GM19372 (cell line): ENCODE measurements around the gene LRRFIP2.
"Not testable (repeated sequence)": the region's sequence is repeated elsewhere in the genome, so short reads cannot be mapped to it uniquely, and the experiment has no call there.

Experiments used
- ATAC-seq: cut with Tn5 transposase; IDR thresholded peaks from one replicate; pipeline ENCODE4 v1.9.1; 2021; ENCODE audit warnings: mild to moderate bottlenecking, low read depth, moderate library complexity; ENCODE audit not compliant: unreplicated experiment

LRRFIP2 gene

GRCh38 chr3:37082317-37082716, 92.1 kb downstream of the LRRFIP2 start:
- ATAC-seq = no peak

DNA sequence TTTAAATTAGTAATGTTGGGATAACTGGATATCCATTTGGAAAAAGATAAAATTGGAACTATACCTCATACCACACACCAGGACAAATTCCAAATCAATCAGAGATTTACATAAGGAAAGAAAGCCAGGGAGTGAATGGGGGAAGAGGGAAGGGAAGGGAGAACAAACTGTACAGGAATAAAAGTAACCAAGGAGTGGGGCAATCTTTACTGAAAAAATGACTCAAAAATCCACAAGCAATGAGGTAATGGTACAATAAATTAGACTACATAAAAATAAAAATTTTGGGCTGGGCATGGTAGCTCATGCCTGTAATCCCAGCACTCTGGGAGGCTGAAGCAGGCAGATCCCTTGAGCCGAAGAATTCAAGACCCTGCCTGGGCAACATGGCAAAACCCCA, 98.4 kb downstream of the LRRFIP2 start:
- ATAC-seq = no peak

DNA sequence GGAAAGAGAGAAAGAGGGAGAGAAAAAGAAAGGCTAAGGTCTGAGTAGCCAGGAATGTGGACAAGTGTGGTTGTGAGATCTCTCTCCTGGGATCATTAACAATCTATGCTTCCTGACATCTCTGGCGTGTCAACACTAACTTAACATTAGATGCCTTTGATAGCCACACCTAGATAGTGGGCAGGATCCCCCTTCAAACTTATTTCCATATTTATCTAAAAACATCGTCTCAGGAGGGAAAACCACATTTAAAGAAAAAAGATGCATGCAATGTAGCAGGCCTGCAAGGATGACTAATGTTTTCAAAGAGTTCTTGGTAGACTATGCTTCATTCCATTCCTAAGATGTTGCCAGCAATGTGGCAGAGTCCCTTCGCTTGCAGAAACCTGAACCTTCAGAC, 100.2 kb downstream of the LRRFIP2 start:
- no peak for ATAC-seq

- no peak for ATAC-seq
Observed at GRCh38 chr3:37072892-37073291, 101.5 kb downstream of the LRRFIP2 start.

GRCh38 chr3:37071921-37072320, 102.5 kb downstream of the LRRFIP2 start:
- ATAC-seq = no peak

- no peak for ATAC-seq
Observed at GRCh38 chr3:37068031-37068430, 106.4 kb downstream of the LRRFIP2 start.

- no peak for ATAC-seq
Observed at GRCh38 chr3:37067577-37067976, 106.8 kb downstream of the LRRFIP2 start.

- ATAC-seq = no peak
Observed at GRCh38 chr3:37064747-37065146, 109.6 kb downstream of the LRRFIP2 start.

- ATAC-seq = no peak
Observed at GRCh38 chr3:37058117-37058516, 116.3 kb downstream of the LRRFIP2 start.

- ATAC-seq = no peak
Observed at GRCh38 chr3:37056826-37057225, 117.6 kb downstream of the LRRFIP2 start.

- ATAC-seq = not testable (repeated sequence)
Observed at GRCh38 chr3:37055077-37055476, 119.3 kb downstream of the LRRFIP2 start.

- ATAC-seq = peak; percentile 68
Observed at GRCh38 chr3:37054370-37054769, 120.0 kb downstream of the LRRFIP2 start.

GRCh38 chr3:37053753-37054152, 120.6 kb downstream of the LRRFIP2 start:
- no peak for ATAC-seq

- ATAC-seq = no peak
Observed at GRCh38 chr3:37053337-37053736, 121.0 kb downstream of the LRRFIP2 start.

DNA sequence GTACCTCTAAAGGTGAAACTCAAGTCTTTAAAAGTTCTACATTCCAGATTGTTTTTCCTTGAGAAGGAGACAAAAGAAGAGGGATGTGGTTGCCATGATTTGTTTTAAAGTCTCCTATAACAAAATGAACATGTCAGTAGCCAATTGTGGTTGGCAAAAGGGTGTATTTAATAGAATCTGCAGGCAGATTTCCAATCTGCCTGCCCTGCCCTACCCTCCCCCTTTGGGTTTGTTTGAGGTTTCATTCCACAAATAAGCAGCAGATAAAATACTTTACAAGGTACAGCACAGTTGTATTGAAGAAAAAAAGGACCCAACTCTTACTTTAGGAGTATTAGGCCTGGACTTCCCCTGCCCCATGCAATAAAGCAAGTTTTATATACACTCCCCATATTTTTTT, 121.5 kb downstream of the LRRFIP2 start:
- no peak for ATAC-seq

GRCh38 chr3:37050282-37050681, 124.1 kb downstream of the LRRFIP2 start:
- ATAC-seq = no peak

DNA sequence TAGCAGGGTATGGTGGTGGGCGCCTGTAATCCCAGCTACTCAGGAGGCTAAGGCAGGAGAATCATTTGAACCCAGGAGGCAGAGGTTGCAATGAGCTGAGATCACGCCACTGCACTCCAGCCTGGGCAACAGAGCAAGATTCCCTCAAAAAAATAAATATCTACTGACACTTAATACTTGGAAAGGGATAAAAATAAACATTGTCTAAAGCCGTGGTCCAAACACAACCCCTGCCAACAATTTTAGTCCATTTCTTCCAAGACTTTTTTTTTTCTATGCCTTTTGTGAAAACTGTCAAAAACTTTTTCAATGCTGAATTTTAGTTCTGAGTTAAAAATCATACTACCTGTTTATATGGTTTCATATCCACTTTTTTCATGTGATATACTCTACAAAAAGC, 131.7 kb downstream of the LRRFIP2 start:
- ATAC-seq = not testable (repeated sequence)

DNA sequence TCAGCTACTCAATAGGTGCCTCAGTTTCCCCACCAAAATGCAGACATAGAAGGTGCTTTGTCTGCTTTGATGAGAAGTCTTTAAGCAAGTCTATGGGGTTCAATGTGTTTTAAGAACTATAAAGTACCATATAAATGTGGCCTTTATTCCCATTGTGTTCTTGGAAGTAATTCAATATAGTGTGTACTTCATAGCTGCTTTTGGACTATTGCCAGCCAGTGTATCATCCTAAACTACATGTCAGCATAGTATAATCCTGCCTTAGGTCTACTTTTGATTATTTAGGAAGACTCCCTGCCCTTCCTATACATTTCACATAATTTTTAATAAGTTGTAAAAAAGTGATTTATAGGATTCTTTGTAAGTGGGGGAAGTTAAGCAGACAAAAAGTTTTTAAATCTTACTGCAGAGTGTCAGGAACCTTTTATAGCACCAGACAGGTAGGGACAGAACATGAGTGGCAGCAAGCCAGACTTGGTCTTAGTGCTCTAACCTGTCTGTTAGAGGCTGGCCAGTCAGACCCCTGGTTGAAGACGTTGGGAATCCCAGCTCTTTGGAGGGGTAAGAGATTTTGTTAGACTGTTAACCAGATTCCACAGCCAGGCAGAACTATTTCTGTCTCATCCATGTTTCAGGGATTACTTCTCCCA, 132.7 kb downstream of the LRRFIP2 start:
- ATAC-seq = no peak

DNA sequence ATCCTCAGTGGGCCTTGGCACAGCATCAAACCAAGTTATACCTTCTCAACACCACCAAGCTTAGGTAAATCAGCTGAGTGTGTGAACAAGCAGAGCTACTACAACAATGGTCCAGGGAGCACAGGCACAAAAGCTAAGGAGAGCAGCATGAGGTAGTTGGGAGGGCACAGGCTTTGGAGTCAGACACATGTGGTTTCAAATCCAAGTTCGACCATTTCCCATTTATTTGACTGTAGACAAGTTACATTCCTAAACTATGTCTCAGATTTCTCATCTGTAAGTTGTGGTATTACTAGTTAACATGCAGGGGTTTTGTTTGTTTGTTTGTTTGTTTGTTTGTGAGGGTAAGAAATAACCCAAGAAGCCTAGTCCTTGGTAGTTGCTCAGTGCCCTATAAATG, 134.2 kb downstream of the LRRFIP2 start:
- no peak for ATAC-seq

DNA sequence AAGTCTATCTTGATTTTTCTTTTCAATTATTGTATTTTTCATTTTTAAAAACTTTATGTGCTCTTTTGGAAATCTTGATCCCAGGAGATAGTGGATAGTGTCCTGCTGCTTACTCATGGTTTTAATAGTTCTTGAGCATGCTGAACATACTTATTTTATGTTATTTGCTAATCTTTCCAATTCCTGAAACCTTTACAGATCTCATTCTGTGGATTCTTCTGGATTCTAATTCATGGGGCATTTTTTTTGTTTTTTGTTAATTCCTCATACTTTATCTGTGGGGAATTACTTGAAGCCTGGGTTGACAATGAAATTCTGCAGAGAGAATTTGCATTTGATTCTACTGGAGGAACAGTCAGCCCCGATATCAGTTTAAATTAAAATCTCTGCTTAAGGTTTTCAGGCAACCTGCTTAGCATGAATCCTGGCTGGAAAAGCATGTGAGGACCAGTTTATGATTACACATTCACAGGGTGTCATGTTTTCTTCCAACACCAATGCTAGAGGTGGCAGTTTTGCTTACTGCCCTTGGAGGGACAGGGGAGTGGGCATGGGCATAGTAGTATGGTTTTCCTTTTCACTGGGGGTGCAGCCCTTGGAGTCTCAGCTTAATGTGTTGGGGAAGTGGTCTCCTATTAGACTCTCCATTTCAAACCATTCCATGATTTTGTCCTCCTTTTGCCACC, 135.1 kb downstream of the LRRFIP2 start:
- ATAC-seq = no peak

- ATAC-seq = no peak
Observed at GRCh38 chr3:37037352-37037751, 137.0 kb downstream of the LRRFIP2 start.

DNA sequence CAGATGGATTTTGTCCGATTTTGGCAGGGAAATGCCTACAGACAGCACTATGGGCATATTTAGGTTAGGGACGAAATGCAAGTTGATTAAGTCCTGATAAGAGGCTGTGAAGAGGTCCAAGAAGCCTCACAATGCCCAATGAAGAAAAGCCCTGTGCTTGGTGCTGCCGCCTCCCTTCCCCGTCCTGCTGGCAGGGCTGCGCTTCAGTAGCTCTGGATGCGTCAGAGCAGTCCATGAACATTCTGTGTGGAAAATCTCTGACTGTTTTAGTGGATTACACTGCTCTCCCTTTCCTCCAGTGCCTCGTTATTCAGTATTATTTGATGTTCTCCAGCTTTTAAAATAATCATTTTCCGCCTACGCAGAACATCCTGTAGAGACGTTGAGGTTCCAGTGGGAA, 141.4 kb downstream of the LRRFIP2 start:
- no peak for ATAC-seq
